NCI-H510A (cell line): ENCODE results near the gene CITED2.

Experiments used
- DNase-seq: peaks from one replicate; lab custom pipeline; 2025; lab: John Stamatoyannopoulos, UW

Gene CITED2

DNA sequence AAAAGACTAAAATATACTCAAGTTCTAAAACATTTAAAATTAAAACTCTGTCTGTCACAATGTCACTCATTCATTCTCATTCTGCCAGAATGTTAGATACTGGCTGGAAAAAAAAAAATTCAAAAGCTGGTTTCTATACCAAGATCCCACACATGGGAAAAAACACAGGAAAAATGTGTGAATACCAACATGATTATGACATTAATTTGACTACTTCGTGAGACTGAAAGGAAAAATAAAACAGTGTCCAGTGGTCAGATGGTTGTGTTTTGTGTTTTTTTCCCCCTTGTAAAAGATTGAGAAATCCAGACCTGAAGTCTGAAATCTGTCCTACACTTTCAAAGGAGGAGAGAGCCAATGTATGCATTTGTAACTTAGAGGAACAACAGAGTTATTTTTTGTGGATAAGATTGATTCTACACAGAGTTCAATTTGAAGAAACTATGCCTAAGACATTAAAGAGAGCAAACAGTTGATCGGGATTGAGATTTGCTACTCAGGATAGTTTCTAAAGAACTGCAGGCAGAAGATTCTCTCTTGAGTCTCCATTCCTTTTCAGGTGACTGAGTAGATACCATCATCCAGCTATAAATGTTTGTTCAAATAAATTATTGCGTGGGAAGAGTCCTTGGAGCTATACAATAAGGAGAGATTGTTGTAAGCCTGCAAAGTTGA is 43.5 kb downstream of the CITED2 start:
- no peak for DNase-seq

DNA sequence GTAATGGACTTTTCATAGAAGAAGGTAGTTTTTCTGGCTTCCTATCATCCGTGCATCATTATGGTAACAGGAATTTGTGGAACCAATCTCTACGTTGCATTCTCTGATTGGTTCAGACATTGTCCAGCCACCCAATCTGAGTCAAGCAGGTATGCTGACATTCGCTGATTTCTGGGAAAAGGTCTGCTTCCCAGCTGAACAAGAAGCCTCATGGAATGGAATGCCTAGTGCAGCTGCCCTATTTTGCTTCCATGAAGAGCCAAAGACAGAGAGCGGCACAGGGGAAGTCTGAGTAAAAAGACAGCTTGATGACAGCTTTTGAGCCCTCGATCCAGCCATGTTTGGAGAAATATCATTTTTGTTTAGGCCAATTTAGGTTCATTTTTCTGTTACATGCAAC is 44.1 kb downstream of the CITED2 start:
- no peak for DNase-seq

DNA sequence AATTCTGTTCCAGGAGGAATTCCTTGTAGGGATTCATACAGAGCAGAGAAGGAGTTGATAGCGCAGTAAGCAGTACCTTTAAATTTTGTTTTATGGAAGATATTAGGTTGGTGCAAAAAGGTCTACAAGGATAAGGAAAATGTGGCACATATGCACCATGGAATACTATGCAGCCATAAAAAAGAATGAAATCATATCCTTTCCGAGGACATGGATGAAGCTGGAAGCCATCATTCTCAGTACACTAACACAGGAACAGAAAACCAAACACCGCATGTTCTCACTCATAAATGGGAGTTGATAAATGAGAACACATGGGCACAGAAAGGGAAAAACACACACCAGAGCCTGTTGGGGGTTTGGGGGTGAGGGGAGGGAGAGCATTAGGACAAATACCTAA is 45.2 kb downstream of the CITED2 start:
- DNase-seq, result no peak

DNA sequence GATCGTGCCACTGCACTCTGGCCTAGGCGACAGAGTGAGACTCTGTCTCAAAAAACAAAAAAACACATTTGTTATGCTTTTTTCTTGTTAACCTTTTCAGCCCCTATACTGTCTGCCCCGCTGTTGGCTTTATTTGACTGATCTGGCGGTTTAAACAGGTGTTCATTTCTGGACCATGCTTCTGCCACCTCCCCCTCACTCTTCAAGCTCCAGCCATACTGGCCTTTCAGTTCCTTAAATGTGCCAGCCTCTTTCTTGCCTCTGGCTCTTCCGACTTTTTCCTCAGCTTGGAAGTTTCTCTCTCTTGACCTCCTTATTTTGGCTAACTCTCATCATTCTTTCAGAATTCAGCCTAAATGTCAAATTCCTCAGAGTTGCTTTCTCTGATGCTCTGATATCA is 47.4 kb downstream of the CITED2 start:
- DNase-seq, result no peak

DNA sequence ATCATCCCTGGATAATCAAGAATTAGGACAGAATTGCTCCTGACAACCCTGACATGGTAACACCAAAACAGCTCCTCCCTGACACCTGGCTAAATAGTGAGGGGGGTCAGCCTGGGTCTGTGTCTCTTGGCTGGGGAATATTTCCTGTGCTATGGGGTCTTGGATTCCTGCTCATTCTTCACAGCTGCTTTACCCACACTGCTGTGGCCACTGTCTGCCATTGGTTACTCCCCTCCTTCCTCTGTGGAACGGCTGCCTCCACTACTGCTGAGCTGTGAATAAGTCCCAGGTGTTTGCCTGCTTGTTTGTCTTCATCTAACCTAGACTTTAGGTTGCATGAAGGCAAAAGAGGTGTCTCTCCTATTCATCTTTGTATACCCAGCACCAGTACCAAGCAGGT is 48.8 kb downstream of the CITED2 start:
- no peak for DNase-seq

DNA sequence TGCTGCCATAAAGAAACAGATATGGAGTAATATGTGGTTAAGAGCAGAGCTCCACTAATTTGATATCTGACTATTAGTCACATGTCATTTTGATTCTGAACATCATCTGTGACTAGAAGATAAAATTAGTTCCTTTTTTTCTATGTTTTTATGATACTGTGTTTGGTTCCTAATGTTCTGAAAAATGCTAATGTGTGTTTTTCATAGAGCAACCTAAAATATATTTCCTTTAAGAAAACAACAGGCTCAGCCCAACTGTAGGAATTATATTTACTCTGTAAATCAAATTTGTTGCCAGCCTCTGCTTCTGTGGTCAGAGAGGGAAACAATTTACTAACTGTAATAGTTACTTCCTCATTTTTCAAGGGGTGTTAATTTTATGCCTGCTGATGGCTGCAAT is 49.3 kb downstream of the CITED2 start:
- DNase-seq, result no peak

DNA sequence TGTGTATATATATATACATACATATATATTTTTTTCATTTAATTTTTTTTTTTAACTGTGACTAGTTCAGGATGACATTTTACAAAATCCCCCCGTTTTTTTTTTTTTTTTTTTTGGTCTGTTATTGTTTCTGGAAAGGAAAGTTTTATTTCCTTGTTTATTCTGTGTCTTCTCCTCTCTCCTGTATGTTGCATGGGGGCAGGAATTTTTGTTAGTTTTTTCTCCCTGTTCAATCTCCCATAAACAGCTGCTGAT is 50.2 kb downstream of the CITED2 start:
- DNase-seq, result no peak

DNA sequence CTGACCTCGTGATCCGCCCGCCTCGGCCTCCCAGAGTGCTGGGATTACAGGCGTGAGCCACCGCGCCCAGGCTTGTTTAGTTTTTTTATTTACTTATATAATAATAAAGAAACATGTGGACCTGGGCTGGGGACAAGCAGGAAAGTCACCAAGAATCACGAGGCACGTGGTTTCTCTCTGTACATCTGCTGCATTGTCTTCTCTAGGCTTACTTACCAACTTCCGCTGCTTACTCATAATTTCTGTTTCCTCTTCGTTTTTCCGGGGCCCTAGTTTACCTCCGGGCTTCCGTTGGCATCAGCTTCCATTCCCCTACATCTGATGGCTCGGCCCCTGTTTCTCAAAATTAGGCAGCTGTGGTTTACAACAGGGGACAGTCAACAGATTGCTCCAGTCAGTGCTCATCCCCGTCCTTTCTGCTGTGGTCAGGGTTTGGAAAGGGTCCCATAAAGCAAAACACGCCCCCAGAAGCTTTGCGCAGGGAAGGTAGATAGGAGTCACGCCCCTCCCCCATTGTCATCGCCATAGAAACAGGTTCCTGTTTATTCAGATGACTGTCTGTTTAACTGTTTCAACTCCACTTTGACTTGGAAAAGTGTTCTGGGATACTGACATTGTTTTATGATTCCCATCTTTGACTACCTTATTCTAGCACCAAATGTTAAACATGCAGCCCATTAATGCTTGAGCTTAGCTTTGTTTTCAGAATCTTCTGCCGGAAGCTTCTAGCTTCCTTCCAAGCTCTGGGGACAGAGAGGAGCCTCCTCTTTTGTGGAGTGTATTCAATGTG is 50.7 kb downstream of the CITED2 start:
- no peak for DNase-seq
